Liver (tissue), 9 donors: ENCODE data around the gene ZNF618. TPM values are rescaled to one million over a fixed set of nuclear protein-coding genes. Genes with fewer than 3 reads are reported as not detected.
A peak's percentile ranks its signal among the peaks of the same experiment; 100 is the strongest.

Experiments used
- DNase-seq: peaks from one replicate; pipeline ENCODE4 v3.0.0-alpha.2; 2017; ENCODE audit warnings: low spot score
- H3K27ac ChIP-seq, 2 donors: one replicate each; pipeline ENCODE4 v1.7.0; 2013; ENCODE audit warnings: inconsistent platforms in 2 of 2, low read length in 2 of 2, control low read depth in 1 of 2, low read depth in 1 of 2, mild to moderate bottlenecking in 1 of 2
- H3K27me3 ChIP-seq, 4 donors: one replicate each; pipeline versions ENCODE4 v1.6.1 to v1.7.0; 2013; ENCODE audit warnings: low read length in 3 of 4, inconsistent platforms in 1 of 4, mild to moderate bottlenecking in 1 of 4, moderate library complexity in 1 of 4; ENCODE audit not compliant: control insufficient read depth in 4 of 4, insufficient read depth in 4 of 4
- H3K36me3 ChIP-seq, 4 donors: one replicate each; pipeline versions ENCODE4 v1.6.1 to v1.7.0; 2013; ENCODE audit warnings: low read length in 3 of 4, mild to moderate bottlenecking in 3 of 4, low read depth in 1 of 4, moderate library complexity in 1 of 4; ENCODE audit not compliant: control insufficient read depth in 4 of 4, insufficient read depth in 3 of 4
- H3K4me1 ChIP-seq, 4 donors: one replicate each; pipeline versions ENCODE4 v1.6.1 to v1.7.0; 2013; ENCODE audit warnings: low read length in 3 of 4, mild to moderate bottlenecking in 3 of 4, moderate library complexity in 1 of 4; ENCODE audit not compliant: control insufficient read depth in 4 of 4, insufficient read depth in 4 of 4
- H3K4me3 ChIP-seq, 3 donors: one replicate each; pipeline versions ENCODE4 v1.6.1 to v1.7.0; 2013; ENCODE audit warnings: low read length in 3 of 3, control low read depth in 1 of 3, low read depth in 1 of 3, mild to moderate bottlenecking in 1 of 3
- H3K9ac ChIP-seq, 2 donors: one replicate each; pipeline ENCODE4 v1.7.0; 2013; ENCODE audit warnings: low read length in 2 of 2, mild to moderate bottlenecking in 2 of 2, moderate library complexity in 2 of 2, control low read depth in 1 of 2, low read depth in 1 of 2
- H3K9me3 ChIP-seq, 4 donors: one replicate each; pipeline versions ENCODE4 v1.6.1 to v1.7.0; 2013; ENCODE audit warnings: low read length in 3 of 4; ENCODE audit not compliant: control insufficient read depth in 4 of 4
- ATF3 ChIP-seq: IDR thresholded peaks from 2 replicates; pipeline ENCODE4 v1.6.1; 2016; ENCODE audit warnings: antibody characterized with exemption
- CTCF ChIP-seq: fragments of 150-350 bp; IDR thresholded peaks from 2 replicates; pipeline ENCODE4 v1.5.1; 2017; ENCODE audit warnings: improper control_type of control experiment, low read depth, low read length; ENCODE audit not compliant: missing input control
- EGR1 ChIP-seq, 2 donors: IDR thresholded peaks; 2 replicates each; pipeline ENCODE4 v1.6.1; 2016 to 2018; ENCODE audit warnings: antibody characterized with exemption in 2 of 2, low read depth in 2 of 2
- FOXA1 ChIP-seq: IDR thresholded peaks from 2 replicates; pipeline ENCODE4 v1.6.1; 2016; ENCODE audit warnings: antibody characterized with exemption
- FOXA2 ChIP-seq: IDR thresholded peaks from 2 replicates; pipeline ENCODE4 v1.6.1; 2016; ENCODE audit warnings: antibody characterized with exemption
- HNF4A ChIP-seq, 2 donors: conservative IDR thresholded peaks; 2 replicates each; pipeline ENCODE4 v1.6.1; 2016; ENCODE audit warnings: antibody characterized with exemption in 2 of 2, mild to moderate bottlenecking in 2 of 2
- REST ChIP-seq: IDR thresholded peaks from 2 replicates; pipeline ENCODE4 v1.6.1; 2016; ENCODE audit warnings: antibody characterized with exemption, mild to moderate bottlenecking
- RXRA ChIP-seq, 2 donors: IDR thresholded peaks; 2 replicates each; pipeline ENCODE4 v1.6.1; 2017 to 2018; ENCODE audit warnings: antibody characterized with exemption in 2 of 2, mild to moderate bottlenecking in 1 of 2
- SP1 ChIP-seq: IDR thresholded peaks from 2 replicates; pipeline ENCODE4 v1.6.1; 2018; ENCODE audit warnings: antibody characterized with exemption, mild to moderate bottlenecking
- YY1 ChIP-seq: IDR thresholded peaks from 2 replicates; pipeline ENCODE4 v1.6.1; 2016; ENCODE audit warnings: antibody characterized with exemption, mild to moderate bottlenecking
- WGBS: extraction: QIAGEN DNeasy Blood & Tissue Kit; methylation state at CpG from one replicate; pipeline ENCODE4 v1.1.7; 2013; 5-methylcytosine and 5-hydroxymethylcytosine counted together
- polyA plus RNA-seq, 2 donors: library from polyadenylated mRNA; stranded (reverse) in 1 of 2; unstranded in 1 of 2; fragments of 200-250 nt in 1 of 2; fragments of >200 nt in 1 of 2; fragmentation: Nextera tagmentation in 1 of 2; extraction: Ambion mirVana in 1 of 2; gene quantifications; one replicate each; pipeline versions ENCODE4 v1.2.1 to v1.2.3, GENCODE V29; 2013 to 2015
- total RNA-seq, 2 donors: library from RNA; depleted of rRNA; stranded (reverse); fragments of >200 nt; gene quantifications; one replicate each; pipeline ENCODE4 v1.2.3, GENCODE V29; 2014
- donor health status: healthy.
- donor health status: healthy.
- donor health status: healthy.
- donor health status: healthy.
- donor health status: healthy.

Gene ZNF618
- total and polyA plus RNA-seq, 4 donors = 2.2 to 6.5 (median 3.7) TPM

GRCh38 chr9:114057161-114057885, 181.2 kb downstream of the ZNF618 start (continued):
- TF ChIP-seq REST = no peak
- TF ChIP-seq HNF4A (conservative IDR thresholded peaks at IDR 0.05) = no peak

GRCh38 chr9:114058688-114059046, 182.6 kb downstream of the ZNF618 start:
- H3K4me3 ChIP-seq = no peak overlapping the region
- TF ChIP-seq FOXA2 = no peak
- no peak for TF ChIP-seq HNF4A (conservative IDR thresholded peaks at IDR 0.05)
- no peak for TF ChIP-seq RXRA (IDR thresholded peaks at IDR 0.05)
- no peak for TF ChIP-seq ATF3
- TF ChIP-seq SP1 = peak; percentile 14
- peaks cover 0 to 7% (median 1%) of the 10 kb centered on the region in 4 donors for H3K4me1 ChIP-seq
- H3K9ac ChIP-seq = no peak overlapping the region
- WGBS = 24% methylated on average over 4 of the region's 4 CpGs
- peak overlapping the region in 1 of 2 donors; percentile 30 for H3K27ac ChIP-seq
- H3K9me3 ChIP-seq = no peaks in the 10 kb centered on the region
- peak; percentile 34 for DNase-seq
- H3K27me3 ChIP-seq = no peaks in the 10 kb centered on the region
- peaks cover 12 to 36% (median 31%) of the 10 kb centered on the region in 4 donors for H3K36me3 ChIP-seq

- 45% methylated on average over 8 of the region's 8 CpGs for WGBS
- TF ChIP-seq CTCF = no peak
- peak in 1 of 2 donors; percentile 4 for TF ChIP-seq HNF4A (conservative IDR thresholded peaks at IDR 0.05)
- TF ChIP-seq FOXA1 = no peak
- TF ChIP-seq EGR1 (IDR thresholded peaks at IDR 0.05; ENCODE audit: low read depth in 2 of 2) = no peak
- TF ChIP-seq REST = no peak
- peak; percentile 10 for TF ChIP-seq YY1
- DNase-seq = no peak
- peaks cover 0 to 7% (median 1%) of the 10 kb centered on the region in 4 donors for H3K4me1 ChIP-seq
- H3K9me3 ChIP-seq = no peaks in the 10 kb centered on the region
- peak overlapping the region in 1 of 2 donors; percentile 30 for H3K27ac ChIP-seq
- H3K36me3 ChIP-seq = peaks cover 12 to 38% (median 34%) of the 10 kb centered on the region in 4 donors
- H3K4me3 ChIP-seq = no peak overlapping the region
- no peak overlapping the region for H3K9ac ChIP-seq
- no peaks in the 10 kb centered on the region for H3K27me3 ChIP-seq
Measured at GRCh38 chr9:114059047-114059803, 183.1 kb downstream of the ZNF618 start.
